CD4-positive, alpha-beta T cell treated with Interleukin-2 at 100 ng/mL for 4 hours (primary cell): ENCODE data around the gene PROKR1.
A peak's percentile ranks its signal among the peaks of the same experiment; 100 is the strongest.
"Not testable (repeated sequence)": the region's sequence is repeated elsewhere in the genome, so short reads cannot be mapped to it uniquely, and the experiment has no call there.

Source experiments
- DNase-seq: peaks from one replicate; pipeline ENCODE4 v3.0.0-alpha.2; 2020; ENCODE audit warnings: low spot score

Gene PROKR1

DNA sequence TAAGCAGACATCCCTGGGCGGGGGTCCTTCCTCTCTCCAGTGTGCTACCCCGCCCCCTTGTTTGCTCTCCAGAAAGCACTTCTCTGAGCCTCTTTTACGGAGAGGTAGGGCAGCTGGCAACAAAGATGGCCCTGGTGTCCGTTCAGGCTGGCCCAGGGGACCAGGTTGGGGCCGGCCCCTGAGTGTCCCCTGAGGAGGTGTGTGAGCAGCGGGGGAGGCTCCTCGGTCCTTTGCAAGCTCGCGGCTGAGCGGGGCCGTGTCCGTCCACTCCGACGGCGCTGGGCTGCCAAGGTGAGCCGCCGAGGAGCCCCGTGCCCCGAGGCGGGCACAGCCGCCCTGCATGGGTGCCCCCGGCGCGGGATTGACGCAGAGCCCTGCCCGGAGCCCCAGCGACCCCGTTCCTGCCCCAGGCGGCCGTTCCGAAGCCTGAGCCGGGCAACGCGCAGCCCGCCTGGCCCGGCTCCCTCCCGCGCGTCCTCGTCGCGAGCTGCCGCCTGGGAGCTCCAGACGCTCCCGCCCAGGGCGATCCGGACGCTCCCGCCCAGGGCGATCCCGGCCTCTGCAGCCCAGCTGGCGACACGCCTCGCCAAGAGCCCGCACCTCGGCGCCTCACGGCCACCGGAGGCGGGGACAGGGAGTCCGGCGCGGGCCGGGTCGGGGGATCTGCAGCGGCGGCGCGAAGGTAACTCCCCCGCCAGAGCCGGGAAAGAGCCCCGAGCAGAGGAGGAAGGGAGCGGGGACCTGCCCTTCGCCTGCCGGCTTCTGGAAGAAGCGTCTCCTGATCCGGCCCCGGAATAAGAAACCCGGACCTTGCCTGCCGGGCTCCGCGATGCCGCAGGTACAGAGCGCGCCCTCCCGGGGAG lies at the start of gene PROKR1:
Gene PROKR1, plus strand, starts transcription at position 569 of the 863 bp plus-strand sequence. CDS start 2,243 bp downstream, outside the sequence.
- no peak for DNase-seq

DNA sequence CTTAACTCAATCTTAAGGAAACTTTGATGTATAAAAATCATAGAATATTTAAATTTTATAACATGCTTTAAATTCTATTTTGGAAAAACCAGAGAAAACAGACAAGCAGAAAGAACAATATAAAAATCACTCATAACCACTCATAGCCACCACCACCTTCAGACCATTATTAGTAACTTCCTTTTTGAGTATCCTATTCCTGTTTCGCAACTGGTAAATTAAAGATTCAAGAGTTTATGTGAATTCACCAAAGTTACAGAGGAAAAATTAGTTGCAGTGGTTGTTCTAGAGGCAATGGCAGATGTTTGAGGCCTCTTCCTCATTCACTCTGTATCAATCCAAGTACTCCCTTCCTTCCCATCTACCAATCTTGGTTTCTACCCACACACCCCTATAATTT lies 49.3 kb upstream of the PROKR1 start:
- DNase-seq: no peak

DNA sequence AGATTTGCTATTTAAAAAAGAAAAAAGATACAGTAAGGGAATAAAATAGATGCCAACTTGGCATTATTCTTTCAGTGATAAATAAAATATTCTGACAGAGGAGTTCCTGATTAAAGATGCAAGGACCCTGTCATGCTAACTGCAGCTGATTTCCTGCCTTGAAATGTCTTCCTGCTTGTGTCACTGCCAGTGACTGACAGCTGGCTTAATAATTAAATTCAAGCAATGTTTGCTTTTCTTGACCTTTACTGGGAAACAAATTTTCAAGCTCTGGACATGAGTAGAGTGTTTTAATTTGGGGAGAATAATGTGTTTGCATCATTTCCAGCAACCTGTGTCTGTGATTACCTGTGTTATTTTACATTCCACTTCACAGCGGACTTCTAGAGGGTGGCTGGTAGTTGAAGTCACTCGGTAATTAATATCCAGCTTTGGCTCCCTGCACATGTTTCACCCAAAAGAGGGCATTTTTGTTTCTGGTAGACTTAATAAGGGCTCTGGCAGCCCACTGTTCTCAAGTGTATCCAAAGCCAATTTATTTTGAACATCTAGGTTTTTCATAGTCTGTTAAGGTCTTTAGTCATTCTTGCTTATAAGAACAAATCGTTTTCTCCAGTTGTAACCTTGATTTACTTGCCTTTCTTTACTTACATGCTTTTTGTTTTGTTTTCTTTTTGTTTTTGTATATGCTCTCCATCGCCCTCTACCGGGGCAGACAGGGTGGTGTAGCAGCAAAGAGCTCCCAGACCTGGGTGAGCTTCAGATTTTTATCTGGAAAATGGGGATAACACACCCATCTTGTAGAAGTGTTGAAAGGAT lies 48.5 kb upstream of the PROKR1 start:
- DNase-seq: peak; percentile 62

DNA sequence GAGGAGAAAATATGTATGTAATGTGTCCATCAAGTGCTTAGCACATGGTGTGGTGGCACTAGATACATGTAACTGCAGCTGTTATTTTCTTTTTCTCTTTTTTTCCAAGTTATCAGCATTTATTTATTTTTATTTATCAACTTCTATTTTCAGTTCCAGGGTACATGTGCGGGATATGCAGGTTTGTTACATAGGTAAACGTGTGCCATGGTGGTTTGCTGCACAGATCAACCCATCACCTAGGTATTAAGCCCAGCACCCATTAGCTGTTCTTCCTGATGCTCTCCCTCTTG lies 47.9 kb upstream of the PROKR1 start:
- DNase-seq: not testable (repeated sequence)

DNA sequence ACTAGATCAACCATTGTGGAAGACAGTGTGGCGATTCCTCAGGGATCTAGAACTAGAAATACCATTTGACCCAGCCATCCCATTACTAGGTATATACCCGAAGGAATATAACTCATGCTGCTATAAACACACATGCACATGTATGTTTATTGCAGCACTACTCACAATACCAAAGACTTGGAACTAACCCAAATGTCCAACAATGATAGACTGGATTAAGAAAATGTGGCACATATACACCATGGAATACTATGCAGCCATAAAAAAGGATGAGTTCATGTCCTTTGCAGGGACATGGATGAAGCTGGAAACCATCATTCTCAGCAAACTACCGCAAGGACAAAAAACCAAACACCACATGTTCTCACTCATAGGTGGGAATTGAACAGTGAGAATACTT lies 42.9 kb upstream of the PROKR1 start:
- not testable (repeated sequence) for DNase-seq

DNA sequence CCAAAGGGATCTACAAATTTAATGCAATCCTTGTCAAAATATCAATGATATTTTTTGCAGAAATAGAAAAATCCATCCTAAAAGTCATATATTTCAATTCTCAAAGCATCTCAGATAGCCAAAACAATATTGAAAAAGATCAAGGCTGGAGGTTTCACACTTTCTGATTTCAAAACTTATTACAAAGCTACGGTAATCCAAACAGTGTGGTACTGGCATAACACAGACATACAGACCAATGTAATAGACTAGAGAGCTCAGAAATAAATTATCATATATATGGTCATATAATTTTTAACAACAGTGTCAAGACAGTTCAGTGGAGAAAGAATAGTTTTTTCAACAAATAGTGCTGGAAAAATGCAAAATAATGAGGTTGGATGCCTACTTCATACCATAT lies 40.3 kb upstream of the PROKR1 start:
- DNase-seq: no peak

DNA sequence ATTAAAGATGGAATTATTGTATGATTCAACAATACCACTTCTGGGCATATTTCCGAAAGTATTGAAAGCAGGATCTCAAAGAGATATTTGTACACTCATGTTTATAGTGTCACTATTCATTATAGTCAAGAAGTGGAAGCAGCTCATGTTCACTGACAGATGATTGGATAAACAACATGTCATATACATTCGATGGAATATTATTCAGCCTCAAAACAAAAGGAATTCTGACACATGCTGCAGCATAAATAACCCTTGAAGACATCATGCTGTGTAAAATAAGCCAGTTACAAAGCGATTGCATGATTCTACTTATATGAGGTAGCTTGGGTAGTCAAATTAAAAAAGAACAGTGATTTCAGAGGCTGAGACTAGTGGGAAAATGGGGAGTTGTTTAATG lies 39.3 kb upstream of the PROKR1 start:
- DNase-seq: no peak

DNA sequence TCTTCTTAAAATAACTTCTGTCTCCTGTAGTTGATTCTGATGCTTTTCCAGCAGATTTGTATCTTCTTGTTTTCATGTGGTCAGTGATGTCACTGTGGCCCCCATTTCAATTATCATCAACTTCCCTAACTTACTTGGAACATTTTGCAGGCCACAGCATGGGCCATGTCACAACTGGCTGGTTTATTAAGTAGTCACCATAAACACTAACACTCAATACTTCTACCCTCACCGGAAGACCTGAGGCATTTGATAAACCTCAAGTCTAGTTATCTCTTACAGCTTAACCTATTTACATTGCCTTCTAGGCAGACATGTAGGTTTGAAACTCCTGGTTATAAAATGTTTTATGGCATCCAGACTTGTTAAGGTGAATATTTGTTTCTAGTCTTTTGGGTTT lies 37.4 kb upstream of the PROKR1 start:
- no peak for DNase-seq

DNA sequence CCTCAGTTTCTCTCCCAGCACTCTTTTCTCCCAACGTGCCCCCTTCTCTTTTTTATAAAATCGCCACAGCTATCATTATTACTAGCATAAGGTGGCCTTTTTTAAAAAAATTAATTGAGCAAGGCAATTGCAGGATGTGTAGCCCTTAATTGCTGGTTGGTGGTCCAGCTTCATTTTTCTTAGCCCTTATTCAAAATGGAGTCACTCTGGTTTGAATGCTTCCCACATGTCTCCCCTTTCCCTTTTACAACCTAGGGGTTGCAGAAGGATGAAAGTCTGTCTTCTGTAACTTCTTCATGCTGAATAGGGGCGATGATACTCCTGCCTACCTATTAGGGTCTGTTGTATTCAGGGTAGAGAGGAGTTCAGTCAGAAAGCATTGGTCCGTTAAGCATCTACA lies 36.6 kb upstream of the PROKR1 start:
- DNase-seq: no peak

DNA sequence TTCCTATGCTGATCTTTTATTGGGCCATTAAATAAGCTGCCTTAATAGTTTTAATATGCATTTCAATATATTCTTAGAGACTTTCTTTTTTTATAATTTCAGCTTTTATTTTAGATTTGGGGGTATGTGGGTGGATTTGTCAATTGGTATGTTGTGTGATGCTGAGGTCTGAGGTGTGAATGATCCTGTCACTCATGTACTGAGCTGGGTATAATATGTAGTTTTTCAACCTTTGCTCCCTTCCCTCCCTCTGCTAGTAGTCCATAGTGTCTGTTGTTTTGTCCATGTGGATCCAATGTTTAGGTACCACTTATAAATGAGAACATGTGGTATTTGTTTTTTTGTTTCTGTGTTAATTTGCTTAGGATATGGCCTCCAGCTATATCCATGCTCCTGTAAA lies 35.5 kb upstream of the PROKR1 start:
- no peak for DNase-seq

DNA sequence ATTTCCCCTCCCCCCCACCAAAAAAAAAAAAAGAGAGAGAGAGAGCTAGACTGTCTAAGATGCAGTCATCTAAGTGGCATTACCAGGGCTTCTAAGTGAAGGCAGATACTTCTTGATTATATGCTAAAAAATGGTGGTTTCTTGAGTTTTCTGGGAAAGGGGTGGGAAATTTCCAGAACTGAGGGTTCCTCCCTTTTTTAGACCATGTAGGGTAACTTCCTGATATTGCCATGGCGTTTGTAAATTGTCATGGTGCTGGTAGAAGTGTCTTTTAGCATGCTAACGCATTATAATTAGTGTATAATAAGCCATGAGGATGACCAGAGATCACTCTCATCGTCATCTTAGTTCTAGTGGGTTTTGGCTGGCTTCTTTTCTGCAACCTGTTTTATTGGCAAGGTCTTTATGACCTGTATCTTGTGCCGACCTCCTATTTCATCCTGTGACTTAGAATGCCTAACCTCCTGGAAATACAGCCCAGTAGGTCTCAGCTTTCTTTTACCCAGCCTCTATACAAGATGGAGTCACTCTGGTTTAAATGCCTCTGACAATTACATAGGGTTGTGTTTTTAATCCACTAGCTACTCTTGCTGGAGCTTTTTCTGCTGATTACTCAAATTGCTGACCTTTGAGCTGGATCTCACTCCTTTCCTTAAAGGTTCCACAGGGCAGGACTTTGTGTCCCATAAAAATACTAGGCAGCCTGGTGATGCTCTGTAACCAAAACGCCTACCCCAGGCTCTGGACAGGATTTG lies 30.4 kb upstream of the PROKR1 start:
- DNase-seq: no peak

DNA sequence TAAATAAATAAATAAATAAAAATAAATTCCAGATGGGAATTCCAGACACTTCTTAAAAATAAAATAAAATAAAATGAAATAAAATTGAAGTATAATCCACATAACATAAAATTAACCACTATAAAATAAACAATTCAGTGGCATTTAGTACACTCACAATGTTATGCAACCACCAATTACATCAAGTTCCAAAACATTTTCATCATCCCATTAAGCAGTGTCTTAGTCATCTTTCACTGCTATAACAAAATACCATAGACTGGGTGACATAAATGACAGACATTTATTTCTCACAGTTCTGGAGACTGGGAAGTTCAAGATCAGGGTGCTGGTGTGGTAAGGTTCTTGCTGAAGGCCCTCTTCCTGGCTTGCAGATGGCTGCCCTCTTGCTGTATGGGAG lies 22.6 kb upstream of the PROKR1 start:
- DNase-seq: no peak

DNA sequence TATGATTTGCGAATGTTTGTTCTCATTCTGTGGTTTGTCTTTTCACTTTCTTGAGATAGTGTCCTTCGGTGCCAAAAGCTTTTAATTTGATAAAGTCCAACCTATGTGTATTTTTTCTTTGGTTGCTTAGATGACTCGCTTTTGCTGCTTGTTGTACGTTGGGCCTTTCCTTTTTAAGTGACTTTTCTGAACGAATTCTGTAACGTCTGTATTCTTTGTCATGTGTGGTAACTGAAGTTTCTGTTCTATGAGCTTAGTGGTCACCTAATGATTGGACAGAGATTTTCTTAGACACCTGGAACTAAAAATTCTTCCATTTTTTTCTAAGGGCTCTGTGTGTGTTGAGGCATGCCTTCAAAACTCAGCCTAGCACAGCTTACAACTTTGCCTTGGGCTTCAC lies 19.6 kb upstream of the PROKR1 start:
- no peak for DNase-seq

DNA sequence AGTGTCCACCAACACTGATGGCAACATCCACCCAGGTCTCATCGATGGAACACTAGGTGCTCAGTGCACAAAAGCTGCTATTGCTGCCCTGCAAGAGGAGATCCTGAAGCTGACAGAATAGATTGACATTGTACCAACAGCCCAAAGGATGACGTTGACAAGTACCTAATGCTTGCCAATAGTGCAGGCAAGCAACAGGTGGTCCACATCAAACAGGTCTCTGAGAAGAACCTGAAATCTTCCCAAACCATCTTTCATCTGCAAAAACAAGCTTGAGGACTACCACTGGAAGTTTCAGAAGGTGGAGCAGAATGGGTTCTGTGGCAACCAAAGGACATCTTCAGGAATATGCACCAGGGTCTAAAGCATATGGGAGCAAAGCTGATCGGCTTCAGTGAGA lies 15.8 kb upstream of the PROKR1 start:
- no peak for DNase-seq

DNA sequence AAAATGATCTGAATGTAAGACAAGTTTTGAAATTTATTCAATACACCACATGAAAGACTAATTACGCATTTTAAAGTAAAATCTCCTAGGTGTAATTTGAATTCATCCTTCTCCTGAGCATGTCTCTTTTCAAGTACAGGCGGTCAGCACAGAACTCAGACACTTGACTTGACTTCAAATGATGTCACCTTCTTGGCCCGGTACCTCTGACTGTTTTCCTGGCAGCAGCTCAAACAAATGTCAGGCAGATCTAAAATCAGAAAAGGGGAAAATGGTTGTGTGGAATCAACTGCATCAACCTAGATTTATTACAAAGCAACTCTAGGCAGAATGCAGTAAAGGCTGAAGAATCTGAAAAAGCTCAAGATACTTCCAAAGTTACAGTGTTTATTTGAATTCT lies 11.4 kb upstream of the PROKR1 start:
- no peak for DNase-seq

DNA sequence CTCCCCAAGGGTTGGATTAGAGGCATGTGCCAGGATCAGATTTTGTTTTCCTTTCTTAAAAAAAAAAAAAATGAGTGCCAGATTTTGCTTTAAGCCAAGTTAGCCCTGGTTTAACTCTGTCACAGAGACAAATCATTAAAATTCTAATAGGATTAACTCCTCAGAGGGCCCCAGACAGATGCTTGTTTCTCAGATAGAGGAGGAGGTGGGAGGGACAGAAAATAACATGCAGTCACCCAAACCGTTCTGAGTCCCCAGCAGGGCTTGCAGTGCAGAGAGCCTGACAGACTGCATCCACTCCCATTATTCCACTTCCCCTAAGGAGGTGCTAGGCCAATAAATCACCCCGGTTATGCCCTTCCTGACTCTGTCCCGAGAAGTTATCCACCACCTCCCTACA lies 6.3 kb upstream of the PROKR1 start:
- DNase-seq: no peak

DNA sequence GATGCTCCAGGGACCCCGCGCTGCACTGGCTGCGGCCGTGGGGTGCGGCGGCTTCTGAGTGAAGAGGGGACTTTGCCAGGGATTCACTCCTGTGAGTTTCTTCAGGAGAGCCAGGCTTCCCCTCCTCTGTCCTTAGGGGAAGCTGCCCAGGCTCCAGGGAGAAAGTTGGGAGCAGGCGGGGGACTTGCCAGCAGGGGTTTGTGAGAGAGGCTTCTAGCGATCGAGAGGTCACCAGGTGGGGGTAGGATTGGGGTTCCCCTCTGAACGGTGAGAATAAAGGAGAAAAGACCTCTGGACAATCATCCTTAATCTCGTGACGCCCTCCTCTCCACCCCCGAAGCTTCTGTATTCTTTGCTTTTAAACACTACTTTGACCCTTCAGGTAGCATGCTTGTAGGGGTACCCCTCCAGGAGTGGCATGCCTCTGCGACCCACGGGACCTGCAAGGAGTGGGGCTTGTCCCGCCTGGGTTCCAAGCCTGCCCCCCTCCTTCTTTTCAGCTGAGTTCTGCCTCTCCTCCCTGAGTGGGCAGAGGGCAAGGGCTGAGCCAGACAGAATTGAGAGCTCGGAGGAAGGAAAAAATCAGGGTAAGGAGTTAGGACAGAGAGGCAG lies 601 bp downstream of the PROKR1 start:
- DNase-seq: no peak

DNA sequence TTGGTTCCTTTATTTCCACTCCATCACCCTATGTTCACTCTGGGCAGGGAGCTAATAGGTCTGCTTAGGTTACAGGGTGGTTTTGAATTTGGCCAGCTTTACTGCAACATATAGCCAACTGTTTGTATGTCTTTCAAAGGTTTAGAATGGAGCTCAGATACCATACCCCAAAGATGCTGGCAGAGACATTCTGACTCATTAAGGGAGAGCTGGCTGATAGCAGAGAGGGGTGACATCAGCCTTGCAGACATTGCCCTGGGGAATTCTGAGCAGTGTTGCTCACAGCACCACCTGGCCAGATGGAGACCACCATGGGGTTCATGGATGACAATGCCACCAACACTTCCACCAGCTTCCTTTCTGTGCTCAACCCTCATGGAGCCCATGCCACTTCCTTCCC lies 2.1 kb downstream of the PROKR1 start:
- DNase-seq: no peak

DNA sequence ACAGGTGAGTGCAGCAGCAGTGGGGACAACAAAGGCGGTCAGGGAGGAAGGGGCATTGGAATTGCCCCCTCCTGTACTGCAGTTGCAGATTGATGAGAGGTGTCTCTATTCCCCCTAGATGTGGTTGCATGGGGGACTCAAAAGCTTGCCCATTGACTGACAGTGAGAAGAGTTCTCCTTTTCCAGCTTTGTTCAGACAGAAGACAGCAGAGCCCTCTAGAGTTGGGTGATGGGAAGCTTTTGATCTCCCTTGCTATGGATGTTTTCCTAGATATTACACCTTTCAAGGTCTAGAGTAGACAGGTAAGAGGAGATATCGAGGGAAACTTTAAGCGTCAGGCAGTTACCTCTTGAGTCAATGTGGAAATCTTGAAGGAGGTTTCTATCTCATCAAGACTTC lies 2.9 kb downstream of the PROKR1 start:
- no peak for DNase-seq

DNA sequence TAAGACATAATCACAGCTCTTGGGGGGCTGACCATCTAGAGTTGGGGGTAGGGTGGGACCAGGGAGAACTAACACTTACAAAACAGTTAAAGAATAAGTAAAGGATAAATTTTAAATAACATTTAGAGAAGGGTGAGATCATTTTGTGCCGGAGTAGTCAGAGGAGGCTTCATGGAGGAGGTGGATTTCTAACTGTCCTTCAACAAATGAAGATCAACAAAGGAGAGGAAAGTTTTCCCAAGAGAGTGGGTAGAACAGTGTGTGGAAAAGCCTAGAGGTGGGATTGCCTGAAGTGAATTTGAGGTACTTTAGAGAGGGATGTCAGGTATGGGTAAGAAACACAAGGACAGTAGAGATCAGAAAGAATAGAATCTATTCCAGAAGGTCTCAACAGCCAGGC lies 7.3 kb downstream of the PROKR1 start:
- no peak for DNase-seq

DNA sequence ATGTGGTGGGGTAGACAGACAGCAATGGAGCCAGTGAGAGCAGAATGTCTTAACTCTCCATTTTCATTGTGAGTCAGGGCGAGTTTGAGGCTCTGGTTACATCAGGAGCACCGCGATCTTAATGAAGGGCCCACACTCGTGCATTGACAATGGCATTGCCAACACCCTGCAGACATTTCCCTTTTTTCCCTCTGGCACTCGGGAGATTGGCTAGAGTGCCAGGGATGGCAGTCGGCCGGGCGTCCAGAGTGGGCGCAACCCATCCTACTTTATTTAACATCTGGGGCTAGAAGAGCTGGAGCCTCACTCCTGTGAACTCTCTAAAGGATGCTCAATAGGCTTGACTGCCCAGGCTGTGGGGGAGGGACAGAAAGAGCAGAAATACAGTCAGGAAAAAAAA lies 9.7 kb downstream of the PROKR1 start:
- DNase-seq: no peak

DNA sequence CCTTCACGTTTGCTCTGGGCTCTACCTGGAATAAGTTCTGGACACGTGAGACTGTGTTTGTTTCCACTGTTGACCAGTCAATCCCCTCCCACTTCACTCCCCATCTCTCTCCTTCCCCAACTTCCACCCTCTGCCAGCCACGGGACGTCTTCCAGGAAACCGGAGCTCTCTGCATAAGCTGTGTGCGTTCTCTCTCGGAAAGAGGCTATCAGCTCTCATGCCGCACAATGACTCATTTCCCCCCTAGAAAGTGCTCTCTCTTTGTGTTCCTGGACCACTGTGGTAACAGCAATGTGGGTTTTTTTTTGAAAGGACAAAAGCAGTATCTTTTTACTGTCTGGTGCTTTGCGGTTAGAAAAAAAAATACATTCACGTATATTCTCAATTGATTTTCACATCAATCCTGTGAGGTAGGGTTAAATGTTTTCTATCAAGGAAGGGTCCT lies 10.2 kb downstream of the PROKR1 start:
- peak; percentile 60 for DNase-seq
